GM21717 (cell line): ENCODE data around the gene POPDC2.
A peak's percentile ranks its signal among the peaks of the same experiment; 100 is the strongest.

Experiments used
- ATAC-seq: cut with Tn5 transposase; IDR thresholded peaks from one replicate; pipeline ENCODE4 v1.9.1; 2021; ENCODE audit warnings: mild to moderate bottlenecking, moderate library complexity; ENCODE audit not compliant: unreplicated experiment

Gene POPDC2

GRCh38 chr3:119642746-119643473, 17.5 kb downstream of the POPDC2 start:
- ATAC-seq = no peak

GRCh38 chr3:119641416-119641815, 19.0 kb downstream of the POPDC2 start:
- ATAC-seq = no peak

GRCh38 chr3:119639494-119640350, 20.7 kb downstream of the POPDC2 start:
- ATAC-seq = no peak

GRCh38 chr3:119637679-119638477, 22.5 kb downstream of the POPDC2 start:
- peak; percentile 41 for ATAC-seq

- ATAC-seq = no peak
Measured at GRCh38 chr3:119636891-119637611, 23.3 kb downstream of the POPDC2 start.

GRCh38 chr3:119636249-119636648, 24.1 kb downstream of the POPDC2 start:
- ATAC-seq = no peak

GRCh38 chr3:119635719-119636118, 24.7 kb downstream of the POPDC2 start:
- no peak for ATAC-seq

GRCh38 chr3:119632829-119633228, 27.6 kb downstream of the POPDC2 start:
- ATAC-seq = no peak

- ATAC-seq = no peak
Measured at GRCh38 chr3:119632216-119632615, 28.2 kb downstream of the POPDC2 start.

GRCh38 chr3:119631516-119631915, 28.9 kb downstream of the POPDC2 start:
- no peak for ATAC-seq

GRCh38 chr3:119630880-119631329, 29.5 kb downstream of the POPDC2 start:
- no peak for ATAC-seq

GRCh38 chr3:119630128-119630879, 30.1 kb downstream of the POPDC2 start:
- ATAC-seq = no peak

GRCh38 chr3:119628816-119629445, 31.5 kb downstream of the POPDC2 start:
- peak; percentile 36 for ATAC-seq

- ATAC-seq = peak; percentile 65
Measured at GRCh38 chr3:119628390-119628789, 32.0 kb downstream of the POPDC2 start.

GRCh38 chr3:119627461-119627860, 32.9 kb downstream of the POPDC2 start:
- ATAC-seq = peak; percentile 35

- no peak for ATAC-seq
Measured at GRCh38 chr3:119626196-119626595, 34.2 kb downstream of the POPDC2 start.

GRCh38 chr3:119625451-119626153, 34.8 kb downstream of the POPDC2 start:
- no peak for ATAC-seq

- no peak for ATAC-seq
Measured at GRCh38 chr3:119624002-119624720, 36.2 kb downstream of the POPDC2 start.
